KBM-7 (cell line): ENCODE data around the gene PPAN.
A peak's percentile ranks its signal among the peaks of the same experiment; 100 is the strongest.

ENCODE experiments used
- DNase-seq: peaks from one replicate; pipeline ENCODE4 v3.0.0-alpha.2; 2015
- in situ Hi-C: fragments of 300-500 bp; cut with MboI; formaldehyde crosslinking; loops from 2 replicates; pipeline ENCODE4 v1.14.3; 2020; ENCODE audit warnings: low sequenced_read_pairs, low pct_unique_long_range_greater_than_20kb, mixed read lengths

Gene PPAN

GRCh38 chr19:10106100-10106936 lies at the start of gene PPAN:
PPAN (plus strand) TSS chr19:10106362; CDS start chr19:10106395, 33 bp downstream.
- DNase-seq: peak; percentile 99
- in situ Hi-C loops: no loop called here

GRCh38 chr19:10061717-10062310 lies 44.3 kb upstream of the PPAN start:
- in situ Hi-C loops: no loop called here
- DNase-seq: no peak

GRCh38 chr19:10068205-10068604 lies 38.0 kb upstream of the PPAN start:
- peak; percentile 22 for DNase-seq
- in situ Hi-C loops: no loop called here

GRCh38 chr19:10069046-10069445 lies 37.1 kb upstream of the PPAN start:
- DNase-seq: no peak
- in situ Hi-C loops: no loop called here

GRCh38 chr19:10070730-10071446 lies 35.3 kb upstream of the PPAN start:
- DNase-seq: no peak
- in situ Hi-C loops: no loop called here

GRCh38 chr19:10074153-10074552 lies 32.0 kb upstream of the PPAN start:
- DNase-seq: peak; percentile 75
- in situ Hi-C loops: no loop called here

- DNase-seq: no peak
- in situ Hi-C loops: no loop called here
Measured at GRCh38 chr19:10076535-10076934, 29.6 kb upstream of the PPAN start.

- in situ Hi-C loops: no loop called here
- DNase-seq: no peak
Measured at GRCh38 chr19:10078329-10078728, 27.8 kb upstream of the PPAN start.

- in situ Hi-C loops: no loop called here
- DNase-seq: no peak
Measured at GRCh38 chr19:10079031-10079453, 27.1 kb upstream of the PPAN start.

GRCh38 chr19:10083911-10084310 lies 22.3 kb upstream of the PPAN start:
- DNase-seq: no peak
- in situ Hi-C loops: no loop called here

- no peak for DNase-seq
- in situ Hi-C loops: no loop called here
Measured at GRCh38 chr19:10084803-10085202, 21.4 kb upstream of the PPAN start.

GRCh38 chr19:10085641-10086590 lies 20.2 kb upstream of the PPAN start, which contains the start of gene SHFL:
SHFL (plus strand) TSS chr19:10086317; CDS start chr19:10086428, 111 bp downstream.
- in situ Hi-C loops: no loop called here
- DNase-seq: peak; percentile 75

- in situ Hi-C loops: no loop called here
- DNase-seq: no peak
Measured at GRCh38 chr19:10086591-10087192, 19.5 kb upstream of the PPAN start.

- in situ Hi-C loops: no loop called here
- no peak for DNase-seq
Measured at GRCh38 chr19:10087296-10088061, 18.7 kb upstream of the PPAN start.

- no peak for DNase-seq
- in situ Hi-C loops: no loop called here
Measured at GRCh38 chr19:10088949-10089554, 17.1 kb upstream of the PPAN start.

- no peak for DNase-seq
- in situ Hi-C loops: no loop called here
Measured at GRCh38 chr19:10089801-10090375, 16.3 kb upstream of the PPAN start.

GRCh38 chr19:10091370-10091687 lies 14.8 kb upstream of the PPAN start:
- no peak for DNase-seq
- in situ Hi-C loops: no loop called here
